ENCODE data around the gene ADAM10. TPM values are rescaled to one million over a fixed set of nuclear protein-coding genes. Genes with fewer than 3 reads are reported as not detected.

Gene ADAM10
- total and polyA plus RNA-seq, 2 of the 8 experiments (the other 6 are each of a cell fraction or from before 2014, with no cell fraction given): 46.5 to 163 TPM

GRCh38 chr15:58689646-58690045 lies 59.9 kb downstream of the ADAM10 start:
- H4K91ac ChIP-seq (replicated peaks; ENCODE audit: insufficient read length, low read length): no peak overlapping the region
- no peak overlapping the region for H2BK5ac ChIP-seq (ENCODE audit: low read depth, low read length)
- H2BK15ac ChIP-seq (ENCODE audit: low read length): no peak overlapping the region
- no peak overlapping the region for H2BK20ac ChIP-seq (ENCODE audit: low read length)
- H3K18ac ChIP-seq (ENCODE audit: extremely low read depth, low read length): no peak overlapping the region
- H2AFZ ChIP-seq (ENCODE audit: low read length): no peak overlapping the region
- H4K5ac ChIP-seq (ENCODE audit: insufficient read length, low read depth, low read length): no peak overlapping the region
- peaks cover 0 to 4% (median 2%) of the 10 kb centered on the region in 4 experiments; a peak in 2 of 8 replicates for H3K36me3 ChIP-seq (ENCODE audit: control insufficient read depth in 2 of 4, insufficient read depth in 4 of 4, low read length in 3 of 4)
- H2BK12ac ChIP-seq (ENCODE audit: low read depth, low read length): no peak overlapping the region
- H3K4me3 ChIP-seq (ENCODE audit: extremely low read depth in 1 of 4, insufficient read depth in 2 of 4, low read depth in 3 of 4, low read length in 4 of 4): no peak overlapping the region
- H3K14ac ChIP-seq (ENCODE audit: insufficient read length): no peak overlapping the region
- FAIRE-seq (no peak), DNase-seq (ENCODE audit: low read depth in 1 of 2, low spot score in 2 of 2) (no peak)
- H3K23me2 ChIP-seq (ENCODE audit: low read depth, low read length): no peaks in the 10 kb centered on the region
- H3K79me2 ChIP-seq (ENCODE audit: control insufficient read depth in 1 of 2, insufficient read depth in 2 of 2, low read length in 2 of 2): peaks cover 13 to 86% of the 10 kb centered on the region in 2 experiments
- H3K56ac ChIP-seq (replicated peaks; ENCODE audit: insufficient read length, low read depth, low read length): no peak overlapping the region
- H3K27ac ChIP-seq (ENCODE audit: low read depth, low read length): no peak overlapping the region
- no peak overlapping the region for H4K8ac ChIP-seq (ENCODE audit: extremely low read depth, insufficient read depth, low read length)
- H3K79me1 ChIP-seq (ENCODE audit: low read depth, low read length): peaks cover 4% of the 10 kb centered on the region; the same call in 1 of the 2 replicates
- H3K9me3 ChIP-seq (ENCODE audit: insufficient read depth in 2 of 2, low read depth in 1 of 2, low read length in 1 of 2): no peaks in the 10 kb centered on the region
- no peak overlapping the region for H3K23ac ChIP-seq (ENCODE audit: insufficient read length)
- H3K4me1 ChIP-seq (replicated peaks in 1 of 4; ENCODE audit: control insufficient read depth in 3 of 4, insufficient read depth in 4 of 4, low read length in 3 of 4): no peaks in the 10 kb centered on the region; a peak in 2 of 7 replicates
- H3K4me2 ChIP-seq (ENCODE audit: insufficient read depth in 1 of 2, low read depth in 2 of 2, low read length in 2 of 2): no peak overlapping the region
- ChIA-PET CTCF (ENCODE audit: partially characterized antibody) (no interaction called here), POLR2A (ENCODE audit: partially characterized antibody) (no interaction called here)
- H3K4ac ChIP-seq (replicated peaks; ENCODE audit: insufficient read length, low read depth, low read length): no peak overlapping the region
- H2AK5ac ChIP-seq (ENCODE audit: low read depth, low read length): no peak overlapping the region
- no peak overlapping the region for H2BK120ac ChIP-seq (replicated peaks; ENCODE audit: low read depth, low read length)
- H3K27me3 ChIP-seq (replicated peaks in 1 of 4; ENCODE audit: control insufficient read depth in 3 of 4, extremely low read depth in 1 of 4, insufficient read depth in 3 of 4, low read length in 3 of 4): no peaks in the 10 kb centered on the region
- no peak overlapping the region for H3K9ac ChIP-seq (replicated peaks in 1 of 4; ENCODE audit: extremely low read depth in 1 of 4, low read depth in 3 of 4, low read length in 3 of 4)
- TF ChIP-seq RAD21 (IDR thresholded peaks at IDR 0.05 in 1 of 2, conservative IDR thresholded peaks at IDR 0.05 in 1 of 2; ENCODE audit: low read depth in 2 of 2, low read length in 2 of 2) (no peak), CTBP2 (IDR thresholded peaks at IDR 0.05; ENCODE audit: borderline replicate concordance, insufficient read depth, insufficient read length, low read length) (no peak), RXRA (IDR thresholded peaks at IDR 0.05; ENCODE audit: insufficient read depth, low read depth, low read length) (no peak), FOSL1 (IDR thresholded peaks at IDR 0.05; ENCODE audit: insufficient read depth, low read depth, low read length) (no peak), HDAC6 (IDR thresholded peaks at IDR 0.05; ENCODE audit: low read depth, low read length) (no peak), RBBP5 (IDR thresholded peaks at IDR 0.05; ENCODE audit: borderline replicate concordance, low read depth, low read length) (no peak), SP1 (IDR thresholded peaks at IDR 0.05; ENCODE audit: low read depth, low read length) (no peak), CHD1 (IDR thresholded peaks at IDR 0.05; ENCODE audit: low read depth, low read length) (no peak), CBX5 (IDR thresholded peaks at IDR 0.05; ENCODE audit: low read depth, low read length) (no peak), SUZ12 (IDR thresholded peaks at IDR 0.05; ENCODE audit: low read length) (no peak), CEBPB (IDR thresholded peaks at IDR 0.05; ENCODE audit: low read depth, low read length) (no peak), POU5F1 (IDR thresholded peaks at IDR 0.05; ENCODE audit: low read depth, low read length) (no peak), JUN (IDR thresholded peaks at IDR 0.05; ENCODE audit: low read depth, low read length) (no peak)
- H4K20me1 ChIP-seq (replicated peaks in 1 of 2; ENCODE audit: control insufficient read depth in 1 of 2, insufficient read depth in 2 of 2, low read length in 2 of 2): peaks cover 3 to 4% of the 10 kb centered on the region in 2 experiments

Data from H1 (cell line).